Ectodermal cell (in vitro differentiated cells): Measurements from ENCODE around the gene GTPBP3.

Source experiments
- H3K27ac ChIP-seq: 2 replicates; pipeline ENCODE4 v1.7.0; 2013; ENCODE audit warnings: mild to moderate bottlenecking, low read depth, low read length; ENCODE audit not compliant: insufficient read depth, poor library complexity, severe bottlenecking
- H3K27me3 ChIP-seq: 2 replicates; pipeline ENCODE4 v1.7.0; 2013; ENCODE audit warnings: mild to moderate bottlenecking, low read length; ENCODE audit not compliant: insufficient read depth, control insufficient read depth, poor library complexity, severe bottlenecking
- H3K36me3 ChIP-seq: one replicate; pipeline ENCODE4 v1.7.0; 2013; ENCODE audit warnings: low read length; ENCODE audit not compliant: control insufficient read depth, insufficient read depth
- H3K4me1 ChIP-seq: one replicate; pipeline ENCODE4 v1.7.0; 2013; ENCODE audit warnings: low read length; ENCODE audit not compliant: control insufficient read depth, insufficient read depth
- H3K4me3 ChIP-seq: 2 replicates; pipeline ENCODE4 v1.7.0; 2013; ENCODE audit warnings: low read depth, low read length, control low read depth; ENCODE audit not compliant: insufficient read depth
- H3K9me3 ChIP-seq: 2 replicates; pipeline ENCODE4 v1.7.0; 2013; ENCODE audit warnings: mild to moderate bottlenecking, low read length, moderate library complexity; ENCODE audit not compliant: control insufficient read depth
- WGBS, 2 experiments: methylation state at CpG; one replicate each; pipeline ENCODE4 v1.1.7; 2013; ENCODE audit warnings: missing lambda C conversion rate in 2 of 2; 5-methylcytosine and 5-hydroxymethylcytosine counted together

GTPBP3 gene

DNA sequence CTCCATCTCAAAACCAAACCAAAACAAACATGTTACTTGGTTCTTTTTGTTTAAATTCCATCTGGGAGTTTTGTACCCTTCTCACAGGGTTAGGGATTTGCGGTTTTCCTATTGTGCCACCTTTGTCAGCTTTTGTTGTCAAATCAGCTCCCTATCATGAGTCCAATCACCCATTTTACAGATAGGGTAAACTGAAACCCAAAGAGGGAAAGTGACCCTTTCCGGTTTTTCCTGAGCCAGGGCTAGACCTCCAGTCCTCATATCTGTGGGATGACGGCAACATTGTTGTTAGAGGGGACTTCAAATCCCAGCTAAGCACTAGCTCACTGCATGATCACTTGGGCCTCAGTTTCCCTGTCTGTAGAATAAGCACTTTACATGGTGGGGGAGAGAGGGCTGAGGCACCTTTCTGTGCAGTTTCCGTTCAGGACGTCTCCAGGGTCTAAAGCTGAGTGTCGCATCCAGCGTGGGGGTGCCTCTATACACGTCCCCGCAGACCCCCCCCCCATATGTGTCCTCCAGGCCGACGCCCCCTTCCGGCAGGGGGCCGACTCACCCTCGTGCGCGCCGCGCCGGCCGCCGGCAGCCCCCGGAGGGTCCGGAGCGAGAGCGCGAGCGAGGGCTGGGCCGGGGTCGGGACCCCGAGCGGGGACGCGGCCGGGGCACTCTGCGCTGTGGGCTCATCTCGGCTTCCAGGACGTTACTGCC is 52.8 kb downstream of the GTPBP3 start:
- Histone ChIP-seq H3K27me3 (peaks cover 16% of the 10 kb centered on the region), H3K4me3 (peak overlapping the region; percentile 39), H3K36me3 (no peaks in the 10 kb centered on the region), H3K9me3 (no peaks in the 10 kb centered on the region), H3K4me1 (no peaks in the 10 kb centered on the region), H3K27ac (no peak overlapping the region)
- WGBS, 2 experiments, result 7 to 9% methylated on average over 37 of the region's 37 CpGs

DNA sequence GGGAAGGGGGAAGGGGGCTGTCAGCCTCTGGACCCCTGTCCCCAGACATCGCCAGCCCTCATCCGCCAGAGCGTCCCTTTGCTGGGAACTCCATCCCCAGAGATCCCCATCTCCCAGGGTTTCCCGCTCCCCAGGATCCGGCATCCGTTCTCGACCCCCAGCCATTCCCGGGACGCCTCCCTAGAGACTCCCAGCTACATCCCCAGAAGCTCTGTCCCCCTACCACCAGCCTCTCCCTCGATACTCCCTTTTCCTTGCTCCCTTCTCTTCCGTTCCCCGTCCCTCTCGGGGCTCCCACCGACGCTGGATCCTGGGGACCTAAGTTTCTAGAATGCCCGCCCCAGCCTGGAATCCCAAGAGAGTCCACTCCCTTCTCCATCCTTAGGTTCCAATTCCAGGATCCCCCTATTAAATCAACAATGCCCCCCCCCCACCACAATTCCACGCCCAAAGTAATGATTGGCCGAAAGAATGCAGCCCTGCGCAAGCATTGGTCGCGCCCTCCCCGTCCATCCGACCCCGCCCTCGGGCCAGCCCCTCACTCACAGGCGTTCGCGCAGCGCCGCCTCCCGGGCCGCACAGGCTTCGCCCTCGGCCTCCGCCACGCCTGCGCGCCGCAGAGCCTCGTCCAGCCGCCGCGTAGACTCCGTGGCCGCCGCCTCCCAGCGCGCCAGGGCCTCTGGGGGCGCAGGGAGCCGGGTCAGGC is 53.5 kb downstream of the GTPBP3 start:
- Histone ChIP-seq H3K4me3 (peak overlapping the region; percentile 39), H3K27ac (no peak overlapping the region)
- 0 to 1% methylated on average over 50 of the region's 50 CpGs for WGBS, 2 experiments

DNA sequence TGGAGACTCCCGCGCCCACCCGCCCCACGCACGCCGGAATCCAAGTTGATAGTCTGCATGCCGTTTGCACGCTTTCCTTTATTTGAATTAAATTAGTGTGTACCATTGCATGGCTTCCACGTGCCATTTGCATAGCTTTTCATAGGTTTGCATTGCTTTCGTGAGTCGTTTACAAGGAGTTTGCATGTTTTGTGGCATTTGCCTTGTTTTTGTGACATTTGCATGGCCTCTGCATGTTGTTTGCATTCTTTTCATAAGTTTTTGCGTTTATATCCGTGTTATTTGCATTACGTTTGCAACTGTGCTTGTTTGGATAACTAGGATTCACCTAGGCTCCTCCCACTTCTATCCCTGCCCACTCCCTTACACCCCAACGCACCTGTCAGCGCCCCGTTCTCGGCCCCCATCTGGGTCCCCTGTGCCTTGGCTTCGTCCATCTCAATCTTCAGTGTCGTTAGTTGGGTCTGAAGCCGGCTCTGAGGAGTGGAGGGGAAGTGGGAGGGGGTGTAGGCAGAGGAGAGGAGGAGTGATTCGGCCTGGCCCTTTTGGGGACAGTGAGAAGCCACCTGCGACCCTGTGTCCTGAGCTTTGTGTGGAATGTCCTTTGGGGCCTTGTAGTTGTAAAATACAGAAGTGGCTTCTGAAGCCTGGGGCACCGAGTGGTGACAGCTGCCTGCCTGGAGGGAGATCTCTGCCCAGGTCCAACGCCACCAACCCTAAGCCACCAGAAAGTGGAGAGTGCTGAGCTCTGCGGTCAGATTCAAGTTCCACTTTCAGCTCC is 54.2 kb downstream of the GTPBP3 start:
- H3K27ac ChIP-seq, result no peak overlapping the region
- H3K4me3 ChIP-seq, result peak overlapping the region; percentile 37
- no peaks in the 10 kb centered on the region for H3K36me3 ChIP-seq
- WGBS, 2 experiments, result 16 to 18% methylated on average over 25 to 26 of the region's 26 CpGs
- peaks cover 16% of the 10 kb centered on the region for H3K27me3 ChIP-seq
- H3K9me3 ChIP-seq, result no peaks in the 10 kb centered on the region
- H3K4me1 ChIP-seq, result no peaks in the 10 kb centered on the region

More for the DNA sequence above, 53.5 kb downstream of the GTPBP3 start:
- no peaks in the 10 kb centered on the region for H3K4me1 ChIP-seq
- peaks cover 16% of the 10 kb centered on the region for H3K27me3 ChIP-seq
- H3K36me3 ChIP-seq, result no peaks in the 10 kb centered on the region
- no peaks in the 10 kb centered on the region for H3K9me3 ChIP-seq
